IMR-90 (cell line): ENCODE measurements around the gene GNAZ. TPM values are rescaled to one million over a fixed set of nuclear protein-coding genes. Genes with fewer than 3 reads are reported as not detected.

Experiments
- ATAC-seq: fragments of 200-7000 bp; cut with Tn5 transposase; 2 replicates; pipeline ENCODE4 v1.9.1; 2020; ENCODE audit warnings: low read depth, mild to moderate bottlenecking, moderate library complexity
- BruUV-seq: library from RNA; stranded (reverse); fragments of 400-500 nt; replicated peaks from 2 replicates; lab custom pipeline; 2021; lab: Mats Ljungman, UMichigan
- CTCF ChIA-PET: fragments of 300-600 bp; formaldehyde crosslinking; extraction: SDS; loops from one replicate; lab custom pipeline; 2021; ENCODE audit warnings: antibody characterized with exemption; lab: Yijun Ruan, JAX
- POLR2A ChIA-PET: fragments of 300-600 bp; sonication (Branson Sonifier 250); formaldehyde crosslinking; loops from one replicate; lab custom pipeline; 2022; ENCODE audit warnings: antibody characterized with exemption; ENCODE audit not compliant: unreplicated experiment; lab: Charles Lee
- DNase-seq: peaks from one replicate; pipeline ENCODE4 v3.0.0; 2013
- H2AFZ ChIP-seq: replicated peaks from 2 replicates; pipeline ENCODE3; 2013; ENCODE audit warnings: low read length, mild to moderate bottlenecking; ENCODE audit not compliant: poor library complexity
- H2AK5ac ChIP-seq: 2 replicates; pipeline ENCODE4 v1.6.1; 2013; ENCODE audit warnings: low read depth, low read length, inconsistent platforms
- H2AK9ac ChIP-seq: replicated peaks from 2 replicates; pipeline ENCODE3; 2013; ENCODE audit warnings: mild to moderate bottlenecking, low read depth, low read length, moderate library complexity; ENCODE audit not compliant: poor library complexity
- H2BK120ac ChIP-seq: 2 replicates; pipeline ENCODE4 v1.6.1; 2013; ENCODE audit warnings: low read depth, low read length, inconsistent platforms
- H2BK15ac ChIP-seq: 3 replicates; pipeline ENCODE4 v1.6.1; 2013; ENCODE audit warnings: low read depth, low read length, inconsistent platforms
- H2BK20ac ChIP-seq: 2 replicates; pipeline ENCODE4 v1.6.1; 2013; ENCODE audit warnings: low read depth, mild to moderate bottlenecking, inconsistent platforms, low read length, moderate library complexity
- H2BK5ac ChIP-seq: 2 replicates; pipeline ENCODE4 v1.6.1; 2013; ENCODE audit warnings: mild to moderate bottlenecking, low read depth, low read length, inconsistent platforms; ENCODE audit not compliant: poor library complexity, severe bottlenecking
- H3K14ac ChIP-seq: replicated peaks from 2 replicates; pipeline ENCODE4 v1.6.1; 2013; ENCODE audit warnings: low read depth, low read length, inconsistent platforms
- H3K18ac ChIP-seq: 2 replicates; pipeline ENCODE4 v1.6.1; 2013; ENCODE audit warnings: low read depth, low read length, control low read depth
- H3K23ac ChIP-seq: 2 replicates; pipeline ENCODE4 v1.6.1; 2013; ENCODE audit warnings: low read depth, low read length, inconsistent platforms
- H3K27ac ChIP-seq: 2 replicates; pipeline ENCODE4 v1.5.1; 2013; ENCODE audit warnings: mild to moderate bottlenecking, control low read depth, low read length; ENCODE audit not compliant: insufficient read depth
- H3K27me3 ChIP-seq: 2 replicates; pipeline ENCODE4 v1.6.1; 2013; ENCODE audit warnings: low read length; ENCODE audit not compliant: control insufficient read depth, insufficient read depth
- H3K36me3 ChIP-seq: 2 replicates; pipeline ENCODE4 v1.6.1; 2013; ENCODE audit warnings: low read length, mixed read lengths; ENCODE audit not compliant: control insufficient read depth, insufficient read depth
- H3K4ac ChIP-seq: 2 replicates; pipeline ENCODE4 v1.6.1; 2013; ENCODE audit warnings: low read depth, low read length, inconsistent platforms
- H3K4me1 ChIP-seq: 2 replicates; pipeline ENCODE4 v1.6.1; 2013; ENCODE audit warnings: low read length, mixed read lengths; ENCODE audit not compliant: control insufficient read depth, insufficient read depth
- H3K4me2 ChIP-seq: 2 replicates; pipeline ENCODE4 v1.6.1; 2013; ENCODE audit warnings: low read depth, mild to moderate bottlenecking, control low read depth, low read length, moderate library complexity
- H3K4me3 ChIP-seq: 2 replicates; pipeline ENCODE4 v1.5.1; 2013; ENCODE audit warnings: low read depth, mild to moderate bottlenecking, control low read depth, low read length, moderate library complexity; ENCODE audit not compliant: insufficient read depth
- H3K56ac ChIP-seq: 2 replicates; pipeline ENCODE4 v1.6.1; 2013; ENCODE audit warnings: low read length, inconsistent platforms; ENCODE audit not compliant: insufficient read depth; ENCODE audit errors: extremely low read depth
- H3K79me1 ChIP-seq, 2 experiments: 2 replicates each; pipeline ENCODE4 v1.6.1; 2013; ENCODE audit warnings: low read length in 2 of 2, inconsistent platforms in 1 of 2, low read depth in 1 of 2
- H3K9ac ChIP-seq: 2 replicates; pipeline ENCODE4 v1.6.1; 2013; ENCODE audit warnings: low read depth, low read length, control low read depth
- H3K9me1 ChIP-seq: 2 replicates; pipeline ENCODE4 v1.6.1; 2013; ENCODE audit warnings: low read length, inconsistent platforms; ENCODE audit not compliant: insufficient read depth
- H3K9me3 ChIP-seq: 2 replicates; pipeline ENCODE4 v1.6.1; 2013; ENCODE audit warnings: low read length; ENCODE audit not compliant: control insufficient read depth, insufficient read depth
- H4K20me1 ChIP-seq: 2 replicates; pipeline ENCODE4 v1.6.1; 2013; ENCODE audit warnings: low read length, inconsistent platforms; ENCODE audit not compliant: insufficient read depth
- H4K5ac ChIP-seq: 2 replicates; pipeline ENCODE4 v1.6.1; 2013; ENCODE audit warnings: mild to moderate bottlenecking, low read depth, low read length, control low read depth
- H4K8ac ChIP-seq, 2 experiments: 2 replicates each; pipeline ENCODE4 v1.6.1; 2013; ENCODE audit warnings: low read depth in 2 of 2, low read length in 2 of 2, control low read depth in 1 of 2, inconsistent platforms in 1 of 2
- H4K91ac ChIP-seq: 2 replicates; pipeline ENCODE4 v1.6.1; 2013; ENCODE audit warnings: low read depth, low read length, inconsistent platforms; ENCODE audit not compliant: insufficient read depth
- CEBPB ChIP-seq: IDR thresholded peaks from 2 replicates; pipeline ENCODE4 v1.6.1; 2012; ENCODE audit warnings: low read depth, low read length, improper control_type of control experiment
- CHD1 ChIP-seq: IDR thresholded peaks from 2 replicates; pipeline ENCODE4 v1.6.1; 2012; ENCODE audit warnings: low read depth, low read length, improper control_type of control experiment
- FOS ChIP-seq: fragments of 150-350 bp; IDR thresholded peaks from 2 replicates; pipeline ENCODE4 v1.6.1; 2016; ENCODE audit warnings: low read depth, low read length
- MAZ ChIP-seq: IDR thresholded peaks from 2 replicates; pipeline ENCODE4 v1.6.1; 2012; ENCODE audit warnings: low read depth, mild to moderate bottlenecking, low read length, improper control_type of control experiment, moderate library complexity, borderline replicate concordance
- MXI1 ChIP-seq: IDR thresholded peaks from 2 replicates; pipeline ENCODE4 v1.6.1; 2012; ENCODE audit warnings: low read depth, mild to moderate bottlenecking, low read length, moderate library complexity, borderline replicate concordance
- POLR2A ChIP-seq: IDR thresholded peaks from 2 replicates; pipeline ENCODE4 v1.6.1; 2012; ENCODE audit warnings: mild to moderate bottlenecking, low read depth, low read length
- RAD21 ChIP-seq: IDR thresholded peaks from 2 replicates; pipeline ENCODE4 v1.6.1; 2012; ENCODE audit warnings: low read length, improper control_type of control experiment
- RCOR1 ChIP-seq: IDR thresholded peaks from 2 replicates; pipeline ENCODE4 v1.6.1; 2012; ENCODE audit warnings: mild to moderate bottlenecking, low read length, improper control_type of control experiment; ENCODE audit not compliant: insufficient replicate concordance
- RFX5 ChIP-seq: IDR thresholded peaks from 2 replicates; pipeline ENCODE4 v1.8.0; 2012; ENCODE audit warnings: low read depth, mild to moderate bottlenecking, low read length, moderate library complexity
- SMC3 ChIP-seq: fragments of 150-350 bp; IDR thresholded peaks from 2 replicates; pipeline ENCODE4 v1.6.1; 2016; ENCODE audit warnings: low read depth, mild to moderate bottlenecking, antibody characterized with exemption, low read length, moderate library complexity
- USF2 ChIP-seq: fragments of 150-350 bp; IDR thresholded peaks from 2 replicates; pipeline ENCODE4 v1.6.1; 2017; ENCODE audit warnings: mild to moderate bottlenecking, antibody characterized with exemption, low read length, low read depth
- WGBS, 2 experiments: methylation state at CpG; one replicate each; pipeline versions ENCODE4 v1.1.5 to v1.1.7; 2013; ENCODE audit warnings: missing lambda C conversion rate in 2 of 2; ENCODE audit not compliant: insufficient read length in 1 of 2; ENCODE audit errors: extremely low coverage in 2 of 2; 5-methylcytosine and 5-hydroxymethylcytosine counted together
- dilution Hi-C: fragments of 300-500 bp; cut with HindIII; formaldehyde crosslinking; loops from one replicate; pipeline ENCODE4 v1.14.3; 2018; ENCODE audit warnings: low sequenced_read_pairs; ENCODE audit not compliant: unreplicated experiment
- in situ Hi-C: fragments of 300-500 bp; cut with MboI; formaldehyde crosslinking; loops from 3 replicates; pipeline ENCODE4 v1.14.3; 2019; ENCODE audit warnings: low sequenced_read_pairs, inconsistent platforms, mixed read lengths
- intact Hi-C: fragments of 100-400 bp; cut with micrococcal nuclease; formaldehyde crosslinking; loops from 2 replicates; pipeline ENCODE4 v1.10.0; 2022
- polyA plus RNA-seq, 3 experiments: library from polyadenylated mRNA; depleted of rRNA; stranded (reverse); fragments of >200 nt; gene quantifications; 2 replicates each; pipeline ENCODE4 v1.2.3, GENCODE V29; 2012; ENCODE audit warnings: low replicate concordance in 1 of 3
- total RNA-seq: library from RNA; depleted of rRNA; stranded (reverse); fragments of >200 nt; gene quantifications from 2 replicates; pipeline ENCODE4 v1.2.3, GENCODE V29; 2012
- TF ChIP-seq, protein P1 (sequence below): conservative IDR thresholded peaks from 2 replicates; pipeline ENCODE4 v1.5.1; 2012; ENCODE audit warnings: mild to moderate bottlenecking, low read depth, low read length, improper control_type of control experiment

GNAZ gene
- total and polyA plus RNA-seq, 2 of the 4 experiments (the other 2 are of a cell fraction), result 1.5 to 2.5 TPM

GRCh38 chr22:23144932-23145877 is 74.9 kb downstream of the GNAZ start, which contains the start of gene RAB36:
RAB36 (plus strand) TSS chr22:23145477; CDS start chr22:23146617, 1,140 bp downstream.
- H3K4me1 ChIP-seq, result peaks cover 19% of the 10 kb centered on the region
- H3K9ac ChIP-seq, result peak within 1 kb of the TSS; percentile 73
- peak within 1 kb of the TSS; percentile 65; the same call in 1 of the 2 replicates for H4K5ac ChIP-seq
- H3K56ac ChIP-seq, result 0 out of 2 replicates have a peak within 1 kb of the TSS, but pooled peaks have one; percentile 30
- peaks cover 0 to 6% of the 10 kb centered on the region in 2 experiments; a peak in 1 of 4 replicates for H3K79me1 ChIP-seq
- peak within 1 kb of the TSS; percentile 10; the same call in 1 of the 2 replicates for H3K14ac ChIP-seq
- no peaks in the 10 kb centered on the region for H3K36me3 ChIP-seq
- peak within 1 kb of the TSS; percentile 12; the same call in 1 of the 2 replicates for H2BK120ac ChIP-seq
- H2BK5ac ChIP-seq, result no peak within 1 kb of the TSS
- DNase-seq (peak; percentile 98), ATAC-seq (peak; percentile 86)
- WGBS, 2 experiments, result 0% methylated on average over 41 of the region's 62 CpGs; no CpG with 5 or more reads in 1 of the 2 experiments
- intact Hi-C loops (no loop called here), in situ Hi-C loops (no loop called here), dilution Hi-C loops (no loop called here)
- no TSS peak for BruUV-seq
- H3K4ac ChIP-seq, result peak within 1 kb of the TSS; percentile 65; the same call in 1 of the 2 replicates
- H4K20me1 ChIP-seq, result 0 out of 2 replicates have a peak, but pooled peaks cover 4% of the 10 kb centered on the region
- H3K9me1 ChIP-seq, result peaks cover 6% of the 10 kb centered on the region; the same call in 1 of the 2 replicates
- H2BK15ac ChIP-seq, result no peak within 1 kb of the TSS
- peak within 1 kb of the TSS; percentile 56 for H3K4me3 ChIP-seq
- H3K4me2 ChIP-seq, result peak within 1 kb of the TSS; percentile 81
- peak within 1 kb of the TSS; percentile 25; the same call in 1 of the 2 replicates for H4K91ac ChIP-seq
- no peaks in the 10 kb centered on the region for H3K27me3 ChIP-seq
- no peak within 1 kb of the TSS for H2BK20ac ChIP-seq
- H3K27ac ChIP-seq, result peak within 1 kb of the TSS; percentile 60
- H3K18ac ChIP-seq, result no peak within 1 kb of the TSS
- peak within 1 kb of the TSS; percentile 76 to 96 for H4K8ac ChIP-seq
- CTCF ChIA-PET, result interaction anchor here (1.0 kb wide), 1 partner anchor 145 kb away, joined by 6 read pairs; no protein-coding TSS in a partner anchor
- peak within 1 kb of the TSS; percentile 73; the same call in 1 of the 2 replicates for H2AK5ac ChIP-seq
- POLR2A ChIA-PET, result interaction anchor here (0.7 kb wide), 1 partner anchor 1033 kb away, joined by 4 read pairs; no protein-coding TSS in a partner anchor
- H3K9me3 ChIP-seq, result no peaks in the 10 kb centered on the region
- peak within 1 kb of the TSS; percentile 8; the same call in 1 of the 2 replicates for H3K23ac ChIP-seq
- peak within 1 kb of the TSS; percentile 6 for H2AK9ac ChIP-seq
- peak within 1 kb of the TSS; percentile 95 for H2AFZ ChIP-seq
- TF ChIP-seq USF2, result peak; percentile 38
- TF ChIP-seq, protein P1, sequence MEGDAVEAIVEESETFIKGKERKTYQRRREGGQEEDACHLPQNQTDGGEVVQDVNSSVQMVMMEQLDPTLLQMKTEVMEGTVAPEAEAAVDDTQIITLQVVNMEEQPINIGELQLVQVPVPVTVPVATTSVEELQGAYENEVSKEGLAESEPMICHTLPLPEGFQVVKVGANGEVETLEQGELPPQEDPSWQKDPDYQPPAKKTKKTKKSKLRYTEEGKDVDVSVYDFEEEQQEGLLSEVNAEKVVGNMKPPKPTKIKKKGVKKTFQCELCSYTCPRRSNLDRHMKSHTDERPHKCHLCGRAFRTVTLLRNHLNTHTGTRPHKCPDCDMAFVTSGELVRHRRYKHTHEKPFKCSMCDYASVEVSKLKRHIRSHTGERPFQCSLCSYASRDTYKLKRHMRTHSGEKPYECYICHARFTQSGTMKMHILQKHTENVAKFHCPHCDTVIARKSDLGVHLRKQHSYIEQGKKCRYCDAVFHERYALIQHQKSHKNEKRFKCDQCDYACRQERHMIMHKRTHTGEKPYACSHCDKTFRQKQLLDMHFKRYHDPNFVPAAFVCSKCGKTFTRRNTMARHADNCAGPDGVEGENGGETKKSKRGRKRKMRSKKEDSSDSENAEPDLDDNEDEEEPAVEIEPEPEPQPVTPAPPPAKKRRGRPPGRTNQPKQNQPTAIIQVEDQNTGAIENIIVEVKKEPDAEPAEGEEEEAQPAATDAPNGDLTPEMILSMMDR, result no peak
- TF ChIP-seq POLR2A, result peak; percentile 65
- no peak for TF ChIP-seq SMC3
- peak; percentile 66 for TF ChIP-seq FOS
- TF ChIP-seq MXI1, result peak; percentile 92
- no peak for TF ChIP-seq RCOR1
- 0 out of 2 replicates have a peak, but pooled peaks have one; percentile 6 for TF ChIP-seq RFX5
- TF ChIP-seq CEBPB, result no peak
- peak; percentile 67; the same call in 1 of the 2 replicates for TF ChIP-seq MAZ
- TF ChIP-seq CHD1, result no peak
- TF ChIP-seq RAD21, result no peak
